Posterior cingulate gyrus (tissue), 11 donors: ENCODE measurements around the gene BMP8B.

ENCODE experiments used
- DNase-seq, 10 donors: peaks; one replicate each; pipeline versions ENCODE4 v3.0.0 to v3.0.0-alpha.2; 2020 to 2021; ENCODE audit warnings: mixed read lengths in 3 of 10
- intact Hi-C: fragments of 100-400 bp; cut with DNase I; formaldehyde crosslinking; loops from one replicate; pipeline ENCODE4 v1.15.1; 2023

BMP8B gene

DNA sequence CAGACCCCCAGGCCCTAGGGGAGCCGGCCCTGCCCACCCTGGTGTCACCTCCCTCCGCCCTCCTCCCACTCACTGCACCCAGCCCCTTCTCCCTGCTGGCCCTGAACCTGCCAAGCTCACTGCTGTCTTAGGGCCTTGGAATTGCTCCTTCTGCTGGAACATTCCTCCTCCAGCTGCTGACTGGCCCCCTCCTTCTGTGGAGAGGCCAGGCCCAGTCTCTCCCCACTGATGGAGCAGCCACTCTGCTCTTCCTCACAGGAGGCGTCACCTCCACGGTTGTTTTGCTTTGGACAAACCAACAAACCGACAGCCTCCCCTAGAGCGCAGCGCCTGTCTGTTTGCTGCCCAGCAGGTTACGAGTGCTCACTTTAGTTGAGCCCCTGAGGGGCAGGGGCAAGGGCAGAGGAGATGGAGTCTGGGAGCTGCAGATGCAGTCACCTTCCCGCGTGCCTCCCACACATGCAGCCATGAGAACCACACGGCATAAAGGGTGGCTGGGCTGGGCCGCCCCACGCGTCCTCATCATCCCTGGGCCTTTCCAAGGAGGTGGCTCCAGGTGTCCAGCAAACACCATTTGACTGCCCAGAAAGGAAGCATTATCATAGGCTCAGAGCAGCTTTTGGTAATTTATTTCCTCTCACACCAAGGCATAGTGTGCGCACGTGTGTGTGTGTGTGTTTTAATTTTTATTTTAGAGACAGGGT, 27.0 kb downstream of the BMP8B start:
- no peak for DNase-seq

DNA sequence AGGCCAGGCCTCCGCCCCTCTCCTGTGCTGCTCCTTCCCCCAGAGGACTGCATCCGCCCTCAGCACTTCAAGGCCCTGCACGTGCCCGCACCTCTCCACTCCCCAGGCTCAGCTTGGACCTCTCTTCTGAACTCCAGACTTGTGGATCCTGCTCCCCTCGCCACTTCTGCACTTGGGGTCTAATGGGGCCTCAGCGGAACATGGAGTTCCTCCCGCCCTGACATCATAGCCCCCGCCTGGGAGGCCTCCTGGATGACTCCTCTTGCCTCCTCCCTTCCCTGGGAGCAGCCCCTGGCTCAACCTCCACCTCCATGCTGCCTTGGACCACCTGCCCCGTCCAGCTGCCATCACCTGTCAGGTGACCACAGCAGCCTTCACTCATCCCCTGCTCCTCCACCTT, 27.6 kb downstream of the BMP8B start:
- peak in 1 of 10 donors; percentile 29 for DNase-seq
- intact Hi-C loops: no loop called here

More for the DNA sequence above, 27.0 kb downstream of the BMP8B start:
- intact Hi-C loops: no loop called here

DNA sequence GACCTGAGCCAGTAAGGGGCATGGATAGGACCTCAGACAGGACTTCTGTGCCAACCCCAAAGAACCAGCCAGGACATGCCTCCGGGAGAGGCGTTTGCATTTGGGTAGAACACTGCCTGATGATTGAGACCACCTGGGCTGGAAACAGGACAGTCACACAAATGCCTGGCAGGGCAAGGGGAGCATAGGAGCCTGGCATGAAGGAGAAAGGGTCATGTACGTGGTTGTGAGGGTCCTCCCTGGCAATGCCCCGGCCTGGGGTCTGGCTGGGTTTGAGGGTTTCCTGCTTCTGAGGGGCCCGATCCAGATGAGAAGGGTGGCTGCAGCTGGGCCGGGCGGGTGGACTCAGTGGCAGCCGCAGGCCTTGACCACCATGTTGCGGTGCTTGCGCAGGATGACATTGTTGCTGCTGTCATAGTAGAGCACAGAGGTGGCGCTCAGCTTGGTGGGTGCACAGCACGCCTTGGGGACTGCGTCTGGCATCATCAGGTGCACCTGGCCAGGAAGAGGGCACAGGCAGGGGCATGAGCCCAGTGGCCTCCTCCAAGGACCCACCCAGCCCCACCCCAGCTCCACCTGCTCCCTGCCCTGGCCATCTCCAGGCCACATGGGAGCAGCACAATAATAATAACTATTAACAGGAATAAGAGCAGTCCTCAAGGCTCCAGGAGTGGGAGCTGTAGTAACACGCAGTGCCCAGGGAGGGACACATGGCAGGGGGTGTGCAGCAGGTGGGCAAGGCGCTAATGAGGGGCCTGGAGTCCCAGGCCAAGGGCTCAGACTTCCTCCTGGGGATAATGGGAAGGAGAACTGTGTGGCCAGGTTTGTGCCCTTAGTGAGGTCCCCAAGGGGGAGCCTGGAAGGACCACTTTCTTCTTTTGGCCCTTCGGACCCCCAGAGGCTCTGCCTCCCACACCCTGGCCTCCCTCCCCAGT, 28.3 kb downstream of the BMP8B start:
- DNase-seq: peak in 1 of 10 donors; percentile 58
- intact Hi-C loops: no loop called here

DNA sequence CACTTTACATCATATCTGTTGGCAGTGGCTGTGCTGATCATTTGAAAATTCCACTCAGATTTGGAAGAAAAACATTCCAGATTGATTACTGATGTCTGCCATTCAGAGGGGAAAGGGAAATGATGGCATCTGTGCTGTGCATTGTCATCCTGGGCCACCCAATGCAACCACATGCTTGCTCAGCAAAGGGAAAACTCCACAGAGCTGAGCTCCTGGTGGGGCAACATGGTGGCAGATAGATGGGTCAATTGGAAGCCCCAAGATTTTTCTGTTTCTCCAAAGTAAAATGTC, 29.3 kb downstream of the BMP8B start:
- intact Hi-C loops: no loop called here
- no peak for DNase-seq

DNA sequence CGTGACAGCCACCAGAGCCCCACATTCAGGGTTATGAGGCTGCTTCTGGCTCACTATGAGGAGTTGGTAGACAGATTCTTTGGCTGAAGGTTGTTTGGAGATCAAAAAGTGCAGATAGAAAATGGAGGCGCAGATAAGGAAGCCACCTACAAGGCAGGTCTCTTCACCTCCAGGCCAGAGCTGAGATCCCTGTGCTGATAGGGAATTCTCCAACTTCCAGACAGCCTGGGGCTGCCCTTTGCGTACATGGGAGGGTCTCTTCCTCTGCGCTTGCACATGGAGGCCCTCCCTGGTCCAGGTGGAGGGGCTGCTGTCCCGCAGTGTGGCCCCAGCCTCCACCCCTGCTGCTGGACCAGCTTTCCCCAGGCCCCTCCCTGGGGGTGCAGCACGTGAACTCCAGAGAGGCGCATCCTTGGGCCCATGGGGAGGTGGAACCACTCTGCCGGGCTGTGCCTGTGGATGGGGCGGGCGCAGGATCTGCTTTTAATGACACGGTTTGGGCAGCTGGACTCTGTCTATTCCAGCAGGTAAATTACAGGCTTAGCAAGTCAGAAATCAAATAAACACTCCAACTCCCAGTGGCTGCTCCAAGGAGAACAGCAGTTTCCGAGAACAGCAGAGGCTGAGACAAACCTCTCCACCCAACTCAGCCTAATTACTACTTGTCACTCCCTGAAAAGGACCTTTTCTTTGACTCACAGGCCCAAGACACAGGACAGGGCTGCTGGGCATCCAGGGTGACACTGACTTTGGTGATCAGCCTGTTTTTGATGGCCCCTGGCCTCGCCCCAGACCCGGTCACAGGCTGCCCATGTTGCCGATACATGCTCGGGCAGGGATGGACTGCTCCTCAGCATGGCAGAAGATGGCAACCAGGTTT, 29.9 kb downstream of the BMP8B start:
- peak in 1 of 10 donors; percentile 52 for DNase-seq
- intact Hi-C loops: no loop called here

DNA sequence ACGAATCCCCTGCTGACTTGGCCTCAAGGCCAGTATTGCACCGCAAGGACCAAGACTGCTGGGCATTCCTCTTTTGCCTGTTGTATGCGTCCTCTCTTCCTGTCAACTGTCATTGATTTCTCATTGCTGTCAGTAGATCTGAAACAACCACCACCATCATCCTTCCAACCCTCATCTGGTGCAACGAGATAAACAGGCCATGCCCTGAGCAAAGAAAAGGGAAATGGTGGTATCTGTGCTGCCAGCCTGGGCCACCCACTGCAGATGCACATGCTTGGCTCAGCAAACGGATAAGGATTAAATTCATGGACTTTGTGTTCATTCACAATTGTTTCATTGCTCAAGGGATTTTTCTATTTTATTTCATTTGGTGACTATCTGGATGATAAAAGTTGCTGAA, 31.2 kb downstream of the BMP8B start:
- no peak for DNase-seq
- intact Hi-C loops: no loop called here

DNA sequence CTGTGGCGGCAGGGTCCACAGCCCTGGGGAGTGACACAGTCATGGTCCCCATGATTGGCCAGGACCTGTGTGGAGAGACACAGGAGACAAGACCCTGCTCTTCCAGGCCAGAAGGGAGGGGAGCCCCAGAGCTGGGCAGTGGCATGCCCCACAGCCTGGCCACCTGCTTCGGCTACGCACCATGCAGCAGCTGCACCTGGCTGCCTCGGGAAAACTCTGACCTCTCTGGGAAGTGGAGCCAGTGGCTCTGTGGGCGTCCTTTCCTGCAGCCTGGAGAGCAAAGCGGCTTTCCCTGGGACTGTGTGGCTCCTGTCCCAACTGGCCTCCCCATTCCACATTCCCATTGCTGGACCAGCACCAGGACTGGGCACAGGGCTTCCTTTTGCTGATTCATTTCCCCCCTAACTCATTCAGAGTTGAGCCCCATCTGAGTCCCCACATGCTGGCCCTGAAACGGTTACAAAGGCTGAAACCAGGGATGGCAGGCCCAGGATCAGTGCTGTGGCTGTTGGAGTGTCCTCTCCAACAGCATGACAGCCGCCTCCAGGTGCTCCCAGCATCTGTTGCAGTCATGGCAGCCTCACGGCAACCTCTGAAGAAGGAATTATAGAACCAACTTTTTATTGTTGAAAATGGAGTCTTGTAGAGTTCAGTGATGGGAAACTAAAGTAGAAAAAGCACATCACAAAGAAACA, 32.6 kb downstream of the BMP8B start:
- intact Hi-C loops: no loop called here
- peak in 2 of 10 donors; percentile 69 to 79 for DNase-seq

DNA sequence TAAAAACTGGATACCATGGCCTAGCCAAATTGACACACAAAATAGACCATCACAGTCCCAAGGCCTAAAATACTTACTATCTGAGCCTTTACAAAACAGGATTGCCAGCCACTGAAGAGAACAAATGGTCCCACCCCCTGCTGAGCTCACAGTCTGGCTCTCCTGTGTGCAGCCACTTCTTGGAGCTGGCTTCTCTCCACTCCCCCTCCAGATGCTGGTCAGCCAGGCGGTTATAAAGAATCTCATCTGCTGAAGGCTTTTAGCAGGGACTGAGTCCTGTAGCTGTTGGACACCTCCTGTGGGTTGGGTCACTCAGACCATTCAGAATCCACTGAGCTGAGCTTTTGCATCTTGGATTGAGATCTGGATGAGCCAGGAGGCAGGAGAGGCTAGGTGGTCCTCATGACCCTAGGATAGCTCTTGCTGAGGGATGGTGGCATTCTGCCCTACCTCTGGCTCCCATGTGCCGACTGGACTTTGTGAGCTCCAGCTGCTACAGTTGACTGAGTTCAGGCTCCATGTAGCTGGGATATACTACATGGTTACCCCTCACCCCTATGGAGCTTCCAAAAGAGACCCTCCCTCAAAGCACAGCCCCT, 33.7 kb downstream of the BMP8B start:
- intact Hi-C loops: no loop called here
- peak in 3 of 10 donors; percentile 31 to 90 (median 72) for DNase-seq

DNA sequence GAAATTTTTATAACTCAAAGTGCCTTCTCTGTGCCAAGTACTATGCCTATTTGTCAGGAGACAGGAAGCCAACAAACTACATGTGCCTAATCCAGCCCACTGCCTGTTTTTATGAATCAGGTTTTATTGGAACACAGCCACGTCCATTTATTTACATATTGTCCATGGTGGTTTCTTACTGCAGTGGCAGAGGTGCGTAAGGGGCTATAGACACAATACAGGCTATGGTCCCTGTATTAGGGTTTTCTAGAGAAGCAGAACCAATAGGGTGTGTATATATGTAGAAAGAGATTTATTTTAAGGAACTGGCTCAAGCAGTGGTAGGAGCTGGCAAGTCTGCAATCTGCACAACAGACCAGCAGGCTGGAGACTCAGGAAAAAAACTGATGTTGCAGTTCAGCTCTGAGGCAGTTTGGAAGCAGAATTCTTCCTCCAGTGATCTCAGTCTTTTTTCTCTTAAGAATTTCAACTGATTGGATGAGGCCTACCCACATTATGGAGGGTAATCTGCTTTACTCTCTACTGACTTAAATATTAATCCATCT, 34.6 kb downstream of the BMP8B start:
- intact Hi-C loops: no loop called here
- DNase-seq: peak in 2 of 10 donors; percentile 35 to 69

DNA sequence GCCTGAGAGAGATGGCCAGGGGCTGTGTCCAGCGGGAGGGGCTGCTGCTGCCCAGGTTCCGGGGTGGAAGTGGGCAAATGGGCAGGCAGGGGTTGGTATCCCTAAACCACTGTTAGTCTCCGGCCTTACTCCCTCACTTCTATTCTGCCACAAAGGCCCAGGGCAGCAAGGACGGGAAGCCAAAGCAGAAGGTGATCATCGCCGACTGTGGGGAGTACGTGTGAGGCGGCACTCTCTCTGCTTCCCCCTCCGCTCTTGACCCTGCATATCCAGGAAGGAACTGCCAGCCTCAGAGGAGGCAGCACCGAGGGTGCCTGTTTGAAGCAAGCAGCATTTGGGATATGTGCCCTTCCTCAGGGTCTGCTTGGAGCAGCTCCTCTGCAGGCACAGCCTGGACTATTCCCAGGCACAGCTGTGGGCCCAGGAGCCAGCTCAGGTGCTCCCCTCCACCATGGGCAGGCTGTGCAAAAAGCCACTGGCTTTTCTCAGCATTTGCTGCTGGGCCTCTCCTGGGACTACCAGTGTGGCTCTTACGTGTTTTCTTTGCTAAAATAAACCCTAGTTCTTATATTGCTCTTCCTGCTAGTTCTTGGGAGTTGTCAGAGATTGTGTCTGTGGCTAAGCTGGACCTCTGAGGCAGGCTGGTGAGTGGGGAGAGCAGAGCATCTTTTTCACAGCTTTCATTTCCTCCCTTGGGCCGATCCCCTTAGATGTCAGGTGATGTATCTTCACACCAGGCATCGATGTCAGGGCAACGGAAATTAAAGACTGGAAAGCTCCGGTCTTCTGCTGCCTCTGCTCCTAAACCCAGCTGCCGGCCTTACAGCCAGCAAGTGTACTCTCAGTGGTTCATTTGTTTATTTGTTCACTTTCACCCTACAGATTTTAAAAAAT, 35.3 kb downstream of the BMP8B start:
- intact Hi-C loops: no loop called here
- DNase-seq: peak in 2 of 10 donors; percentile 52 to 68

DNA sequence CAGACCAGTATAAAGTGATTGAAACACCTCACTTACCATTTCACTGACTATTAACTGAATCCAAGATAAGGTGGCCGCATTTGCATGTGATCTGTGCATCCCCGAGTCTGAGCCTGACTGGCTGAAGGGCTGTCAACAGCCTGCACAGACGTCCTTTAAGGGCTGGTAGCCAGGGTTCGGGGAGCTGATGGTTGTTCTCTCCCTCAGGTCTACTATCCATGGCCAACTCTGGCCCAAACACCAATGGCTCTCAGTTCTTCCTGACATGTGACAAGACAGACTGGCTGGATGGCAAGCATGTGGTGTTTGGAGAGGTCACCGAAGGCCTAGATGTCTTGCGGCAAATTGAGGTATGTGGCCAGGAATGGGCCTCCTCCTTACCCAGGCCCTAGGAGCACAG, 36.0 kb downstream of the BMP8B start:
- DNase-seq: no peak
- intact Hi-C loops: no loop called here

DNA sequence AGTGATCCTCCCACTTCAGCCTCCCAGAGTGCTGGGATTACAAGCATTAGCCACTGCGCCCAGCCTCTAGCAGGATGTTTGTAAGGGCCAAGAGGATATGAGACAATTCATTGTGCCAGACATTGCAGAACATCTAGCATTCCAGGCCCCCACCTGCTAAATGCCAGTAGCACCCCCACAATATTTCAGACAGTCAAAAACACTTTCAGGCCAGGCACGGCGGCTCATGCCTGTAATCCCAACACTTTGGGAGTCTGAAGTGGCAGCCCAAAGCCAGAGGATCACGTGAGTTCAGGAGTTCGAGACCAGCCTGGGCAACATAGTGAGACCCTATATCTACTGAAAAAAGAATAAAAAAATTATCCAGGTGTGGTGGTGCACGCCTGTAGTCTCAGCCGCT, 37.1 kb downstream of the BMP8B start:
- intact Hi-C loops: no loop called here
- peak in 1 of 10 donors; percentile 53 for DNase-seq

DNA sequence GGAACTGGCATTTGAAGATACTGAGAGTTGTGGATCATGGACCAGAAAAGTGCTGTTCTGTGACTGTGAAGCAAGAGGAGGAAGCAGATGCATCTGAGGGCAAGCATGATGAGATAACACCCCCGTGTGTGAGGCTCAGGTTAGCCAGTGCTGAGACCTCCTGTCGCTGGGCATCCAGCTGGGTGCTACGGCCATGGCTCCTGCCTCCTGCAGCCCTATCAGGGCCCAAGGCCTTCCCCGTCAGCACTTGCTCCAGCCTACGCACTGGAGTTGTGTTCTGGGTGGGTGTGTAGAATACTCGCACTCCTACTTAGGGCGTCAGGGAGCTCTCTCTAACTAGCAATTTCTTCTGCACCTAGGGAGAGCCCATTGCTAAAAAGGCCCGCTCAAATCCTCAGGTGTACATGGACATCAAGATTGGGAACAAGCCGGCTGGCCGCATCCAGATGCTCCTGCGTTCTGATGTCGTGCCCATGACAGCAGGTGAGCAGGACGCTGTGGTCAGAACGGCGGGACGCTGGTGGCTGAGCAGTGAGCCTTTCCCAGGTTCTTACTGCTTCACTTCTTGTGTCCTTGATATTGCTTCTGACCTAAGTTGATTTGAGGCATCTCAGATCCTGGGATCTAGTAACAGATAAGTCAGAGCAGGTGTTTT, 43.5 kb downstream of the BMP8B start:
- peak in 1 of 10 donors; percentile 74 for DNase-seq

DNA sequence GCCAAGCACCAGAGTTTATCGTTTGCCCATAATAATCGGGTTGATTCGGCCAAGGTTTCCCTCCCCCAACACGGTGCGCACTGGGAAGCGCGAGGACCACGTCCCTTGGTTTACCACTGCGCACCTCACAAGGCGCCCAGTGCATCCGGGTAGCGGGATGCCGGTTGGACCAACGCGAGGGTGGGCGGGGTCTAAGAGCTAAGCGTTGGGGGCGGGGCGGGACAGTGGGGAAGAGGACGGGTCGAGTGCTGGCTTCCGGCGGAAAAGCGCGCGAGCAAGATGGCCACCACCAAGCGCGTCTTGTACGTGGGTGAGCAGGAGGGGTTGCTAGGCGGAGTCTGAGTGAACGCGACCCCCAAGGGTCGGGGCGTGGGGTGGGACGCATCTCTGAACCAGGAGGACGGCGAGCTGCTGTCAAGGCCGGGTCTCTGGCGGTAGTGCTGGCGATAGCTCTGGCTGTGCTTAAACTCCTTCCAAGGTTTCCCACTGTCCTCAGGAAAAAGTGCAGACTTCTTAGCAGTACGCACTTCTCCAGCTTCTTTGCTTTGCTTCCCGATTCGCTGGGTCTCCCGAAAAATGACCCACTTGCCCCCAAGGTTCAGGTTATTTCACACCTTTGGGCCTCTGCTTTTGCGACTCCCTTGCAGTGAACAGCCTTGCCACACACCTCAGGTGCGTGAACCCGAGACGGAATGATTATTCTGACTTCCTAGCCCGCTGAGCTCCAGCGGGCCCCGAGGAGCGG, 49.9 kb downstream of the BMP8B start, which contains the start of gene PPIE:
Gene PPIE (plus strand): TSS at position 261 of the 745 bp plus-strand sequence. CDS start 19 bp downstream, at position 280.
- intact Hi-C loops: no loop called here
- DNase-seq: peak; percentile 90 to 99 (median 95)

More for the DNA sequence above, 43.5 kb downstream of the BMP8B start:
- intact Hi-C loops: no loop called here

DNA sequence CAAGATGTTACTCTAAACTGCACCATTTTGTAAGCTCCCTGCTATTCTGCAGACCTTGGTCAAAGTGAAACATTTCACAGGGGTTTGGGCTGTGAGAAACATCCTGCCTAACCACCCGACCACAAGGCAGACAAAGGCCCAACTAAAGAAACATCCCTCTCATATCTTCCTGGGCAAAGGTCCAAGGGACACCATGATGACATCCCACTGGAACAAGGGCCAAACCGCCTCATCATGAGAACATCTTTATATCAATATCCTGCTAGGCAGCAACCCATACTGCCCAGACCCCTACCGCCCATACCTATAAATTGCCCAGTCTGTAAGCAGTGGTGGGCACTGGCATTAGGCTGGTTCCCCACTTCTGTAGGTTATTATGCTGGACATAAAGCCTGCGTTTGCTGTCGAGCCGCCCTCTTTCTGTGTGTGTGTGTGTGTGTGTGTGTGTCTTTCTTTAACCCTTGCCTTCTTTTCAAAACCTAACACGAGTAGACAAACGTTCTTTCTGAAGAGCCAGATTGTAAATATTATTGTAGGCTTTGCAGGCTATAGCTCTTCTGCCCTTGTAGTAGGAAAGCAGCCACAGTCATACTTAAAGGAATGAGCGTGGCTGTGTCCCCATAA, 51.0 kb downstream of the BMP8B start:
- no peak for DNase-seq
- intact Hi-C loops: no loop called here

DNA sequence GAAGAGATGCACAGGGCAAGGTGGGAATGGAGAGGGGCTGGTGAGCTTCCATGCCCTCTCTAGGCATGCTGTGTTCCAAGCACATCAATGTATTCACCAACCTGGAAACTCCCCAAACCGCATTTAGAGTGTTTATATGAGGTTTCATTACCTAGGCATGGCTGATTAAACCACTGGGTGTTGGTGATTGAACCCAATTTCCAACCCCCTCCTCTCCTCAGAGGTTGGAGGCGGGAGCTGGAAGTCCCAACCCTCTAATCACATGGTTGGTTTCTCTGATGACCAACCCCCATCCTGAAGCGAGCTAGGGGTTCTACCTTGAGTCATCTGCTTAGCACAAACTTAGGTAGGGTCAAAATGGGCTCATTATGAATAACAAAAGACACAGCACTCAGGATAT, 52.9 kb downstream of the BMP8B start:
- no peak for DNase-seq

DNA sequence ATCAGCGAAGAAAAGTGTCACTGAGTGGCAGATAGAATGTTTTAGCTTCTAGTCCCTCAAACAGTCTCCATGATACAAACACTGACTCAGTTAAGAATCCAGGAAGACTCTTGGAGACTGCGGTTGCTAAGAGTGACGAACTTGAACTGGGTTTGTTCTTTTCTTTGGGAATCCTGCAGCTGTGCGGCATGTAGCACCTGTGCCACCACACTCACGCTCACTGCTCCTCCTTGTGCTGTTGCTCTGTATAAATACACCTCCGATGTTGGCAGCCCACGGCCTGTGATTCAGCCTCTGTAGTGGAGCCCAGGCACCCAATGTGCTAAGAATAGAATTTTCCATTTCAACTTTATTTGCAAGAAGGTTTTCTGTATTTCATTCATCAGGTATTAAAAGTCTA, 55.5 kb downstream of the BMP8B start:
- DNase-seq: peak in 8 of 10 donors; percentile 38 to 94 (median 70)
- intact Hi-C loops: no loop called here

More for the DNA sequence above, 52.9 kb downstream of the BMP8B start:
- intact Hi-C loops: no loop called here
